Breast epithelium (tissue), 4 donors: ENCODE data around the gene POU3F3. TPM values are rescaled to one million over a fixed set of nuclear protein-coding genes. Genes with fewer than 3 reads are reported as not detected.

ENCODE experiments used
- DNase-seq, 2 donors: peaks; one replicate each; pipeline ENCODE4 v3.0.0-alpha.2; 2019; ENCODE audit warnings: low spot score in 2 of 2
- H3K27ac ChIP-seq, 2 donors: fragments of 200-600 bp; sonication (generic) in 1 of 2; one replicate each; pipeline ENCODE4 v1.5.1; 2016 to 2019; ENCODE audit warnings: mild to moderate bottlenecking in 1 of 2
- H3K27me3 ChIP-seq, 2 donors: fragments of 200-600 bp; sonication (generic) in 1 of 2; one replicate each; pipeline versions ENCODE4 v1.5.1 to v1.6.0; 2017 to 2019; ENCODE audit warnings: control low read depth in 1 of 2, mild to moderate bottlenecking in 1 of 2
- H3K36me3 ChIP-seq: fragments of 200-600 bp; one replicate; pipeline ENCODE4 v1.5.1; 2019
- H3K4me1 ChIP-seq, 2 donors: fragments of 200-600 bp; sonication (generic); one replicate each; pipeline ENCODE4 v1.5.1; 2016 to 2019; ENCODE audit warnings: control low read depth in 1 of 2
- H3K4me3 ChIP-seq, 3 donors: fragments of 200-600 bp; sonication (generic); 1 replicate in 2 of 3; 2 replicates in 1 of 3; pipeline ENCODE4 v1.5.1; 2016 to 2019; ENCODE audit warnings: mild to moderate bottlenecking in 3 of 3, moderate library complexity in 2 of 3
- H3K9me3 ChIP-seq, 2 donors: fragments of 200-600 bp; sonication (generic) in 1 of 2; one replicate each; pipeline ENCODE4 v1.5.1; 2016 to 2019; ENCODE audit warnings: control low read depth in 1 of 2
- CTCF ChIP-seq, 3 donors: fragments of 450-650 bp; IDR thresholded peaks; one replicate each; pipeline ENCODE4 v1.5.1; 2016 to 2017; ENCODE audit warnings: antibody characterized with exemption in 3 of 3, mild to moderate bottlenecking in 3 of 3, moderate library complexity in 3 of 3
- POLR2A ChIP-seq: fragments of 450-650 bp; IDR thresholded peaks from one replicate; pipeline ENCODE4 v1.6.1; 2016; ENCODE audit warnings: antibody characterized with exemption, mild to moderate bottlenecking, moderate library complexity
- POLR2AphosphoS5 ChIP-seq, 3 donors: sonication (generic); formaldehyde crosslinking; IDR thresholded peaks; one replicate each; pipeline ENCODE4 v1.6.1; 2017; ENCODE audit warnings: antibody characterized with exemption in 3 of 3
- intact Hi-C: fragments of 100-400 bp; cut with DNase I; formaldehyde crosslinking; loops from one replicate; pipeline ENCODE4 v1.15.1; 2023; ENCODE audit warnings: low total_unique reads
- total RNA-seq, 3 donors: library from RNA; depleted of rRNA; stranded (reverse); fragments of >200 nt; gene quantifications; one replicate each; pipeline ENCODE4 v1.1.0, GENCODE V29; 2016

POU3F3 gene
- total RNA-seq, 3 donors from 2014 or later, result 0.32 to 3.4 (median 0.98) TPM

- no peak for TF ChIP-seq POLR2AphosphoS5 (IDR thresholded peaks at IDR 0.05)
- no peak for TF ChIP-seq CTCF (IDR thresholded peaks at IDR 0.05)
- no peak for TF ChIP-seq POLR2A
- Histone ChIP-seq H3K4me3 (no peak overlapping the region), H3K4me1 (no peaks in the 10 kb centered on the region), H3K27me3 (peaks cover 0 to 33% of the 10 kb centered on the region in 2 donors), H3K27ac (no peak overlapping the region), H3K36me3 (no peaks in the 10 kb centered on the region), H3K9me3 (no peaks in the 10 kb centered on the region)
- intact Hi-C loops, result no loop called here
- DNase-seq, result no peak
Measured at GRCh38 chr2:104885119-104885782, 31.3 kb downstream of the POU3F3 start.

- H3K4me3 ChIP-seq, result no peak overlapping the region
- TF ChIP-seq POLR2AphosphoS5 (IDR thresholded peaks at IDR 0.05) (no peak), CTCF (IDR thresholded peaks at IDR 0.05) (no peak), POLR2A (no peak)
- H3K27me3 ChIP-seq, result peaks cover 0 to 29% of the 10 kb centered on the region in 2 donors
- H3K9me3 ChIP-seq, result no peaks in the 10 kb centered on the region
- no peaks in the 10 kb centered on the region for H3K36me3 ChIP-seq
- no peak overlapping the region for H3K27ac ChIP-seq
- intact Hi-C loops, result no loop called here
- no peaks in the 10 kb centered on the region for H3K4me1 ChIP-seq
- no peak for DNase-seq
Measured at GRCh38 chr2:104887676-104888075, 33.8 kb downstream of the POU3F3 start.

- DNase-seq, result no peak
- TF ChIP-seq POLR2AphosphoS5 (IDR thresholded peaks at IDR 0.05), result no peak
- TF ChIP-seq CTCF (IDR thresholded peaks at IDR 0.05), result no peak
- TF ChIP-seq POLR2A, result no peak
- Histone ChIP-seq H3K4me1 (no peaks in the 10 kb centered on the region), H3K4me3 (no peak overlapping the region), H3K36me3 (no peaks in the 10 kb centered on the region), H3K27me3 (peaks cover 0 to 19% of the 10 kb centered on the region in 2 donors), H3K27ac (no peak overlapping the region), H3K9me3 (no peaks in the 10 kb centered on the region)
- intact Hi-C loops, result no loop called here
Measured at GRCh38 chr2:104888489-104889258, 34.8 kb downstream of the POU3F3 start.

- no peaks in the 10 kb centered on the region for H3K9me3 ChIP-seq
- intact Hi-C loops, result no loop called here
- no peak overlapping the region for H3K4me3 ChIP-seq
- H3K36me3 ChIP-seq, result no peaks in the 10 kb centered on the region
- H3K4me1 ChIP-seq, result no peaks in the 10 kb centered on the region
- TF ChIP-seq CTCF (IDR thresholded peaks at IDR 0.05) (no peak), POLR2A (no peak), POLR2AphosphoS5 (IDR thresholded peaks at IDR 0.05) (no peak)
- H3K27ac ChIP-seq, result no peak overlapping the region
- H3K27me3 ChIP-seq, result peaks cover 0 to 13% of the 10 kb centered on the region in 2 donors
- no peak for DNase-seq
Measured at GRCh38 chr2:104889291-104889959, 35.5 kb downstream of the POU3F3 start.
